ENCODE results near the gene AGPAT3.

The AGPAT3 gene

DNA sequence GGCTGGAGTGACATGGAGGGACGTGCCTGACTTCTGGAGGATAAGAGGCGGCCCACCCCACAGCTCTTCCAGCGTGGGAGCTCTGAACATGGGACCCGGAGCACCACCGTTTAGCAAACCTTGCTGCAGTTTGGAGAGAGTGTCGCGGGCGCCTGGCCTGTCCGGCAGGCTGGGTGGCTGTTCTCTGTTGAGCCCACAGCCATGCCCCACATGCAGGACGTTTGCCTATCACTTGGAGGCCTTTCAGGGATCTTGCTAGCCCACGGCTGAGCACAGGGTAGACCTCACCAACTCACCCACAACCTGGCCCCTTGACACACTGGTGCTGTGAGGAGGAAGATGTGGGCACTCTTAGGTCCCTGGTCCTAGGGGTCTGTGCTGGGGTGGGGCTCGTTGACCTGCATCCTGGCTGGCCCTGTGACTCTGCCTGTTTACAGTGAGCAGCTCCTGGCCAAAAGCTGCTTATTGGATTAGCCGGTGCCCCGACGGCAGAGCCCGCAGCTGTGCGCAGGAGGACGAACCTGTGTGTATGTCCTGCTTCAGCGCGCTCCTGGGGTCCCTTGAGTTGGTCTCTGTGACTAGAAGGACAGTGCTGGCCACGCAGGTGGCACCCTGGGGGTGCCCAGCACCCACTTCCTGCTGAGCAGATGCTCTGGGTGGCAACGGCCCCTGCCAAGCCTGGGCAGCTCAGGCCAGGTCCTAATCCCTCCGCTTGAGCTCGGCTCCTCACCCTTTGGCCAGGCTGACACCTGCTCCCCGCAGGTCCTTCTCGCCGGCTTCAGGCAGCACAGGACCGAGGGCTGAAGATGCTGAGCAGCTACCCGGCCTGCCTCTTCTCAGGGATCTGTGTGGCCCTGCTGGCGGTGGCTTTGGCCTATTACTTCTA is 74.7 kb downstream of the AGPAT3 start:
- no peak for DNase-seq

DNA sequence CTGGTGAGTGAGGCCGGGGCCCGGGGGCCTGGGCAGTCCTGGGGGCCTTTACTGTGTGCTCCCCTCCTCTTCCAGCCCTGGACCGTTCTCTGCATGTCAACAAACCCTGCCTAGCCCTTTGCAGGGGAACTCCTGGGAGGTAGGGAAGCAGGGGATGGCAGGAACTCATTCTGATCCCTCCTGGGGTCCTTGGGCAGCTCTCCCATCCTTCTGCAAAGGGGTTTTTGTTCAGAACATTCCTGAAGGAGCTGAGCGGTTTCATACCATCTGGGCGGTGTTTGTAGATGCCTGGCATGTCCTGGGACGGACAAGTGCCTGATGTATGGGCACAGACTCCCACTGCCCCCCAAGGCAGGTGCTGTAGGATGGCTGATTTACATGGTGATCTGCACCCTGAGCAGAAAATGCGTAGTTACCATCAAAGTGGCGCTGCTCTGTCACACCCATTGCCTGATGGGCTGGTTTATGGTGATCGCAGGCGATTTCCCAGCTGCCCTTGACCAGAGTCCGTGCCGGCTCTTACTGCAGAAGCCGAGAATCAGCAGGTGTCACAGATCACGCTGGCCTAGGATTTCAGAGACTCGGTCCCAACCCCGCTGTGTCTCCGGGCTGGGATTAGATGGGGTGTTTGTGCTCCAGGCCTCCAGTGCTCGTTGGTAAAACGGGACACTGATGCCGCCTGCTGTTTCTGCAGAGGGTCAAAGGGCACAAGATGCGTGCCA is 75.5 kb downstream of the AGPAT3 start:
- no peak for DNase-seq

DNA sequence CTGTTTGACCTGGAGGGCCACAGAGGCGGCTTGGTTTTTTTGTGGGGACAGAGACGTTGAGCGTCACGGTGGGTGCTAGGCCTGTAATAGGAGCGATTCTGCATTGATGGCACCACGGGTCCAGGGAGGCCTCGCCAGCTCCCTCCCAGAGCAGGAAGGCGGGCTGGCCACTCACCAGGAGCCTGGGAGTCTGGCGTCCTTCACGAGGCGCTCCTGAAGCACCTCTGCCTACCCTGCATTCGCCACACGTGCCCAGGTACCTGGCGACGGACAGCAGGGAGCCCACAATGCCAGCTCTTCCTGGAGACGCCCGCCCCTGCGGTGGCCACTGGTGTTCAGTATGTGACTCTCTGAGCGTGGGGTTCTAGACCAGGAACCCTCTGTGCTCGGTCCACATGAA is 77.2 kb downstream of the AGPAT3 start:
- no peak for DNase-seq

DNA sequence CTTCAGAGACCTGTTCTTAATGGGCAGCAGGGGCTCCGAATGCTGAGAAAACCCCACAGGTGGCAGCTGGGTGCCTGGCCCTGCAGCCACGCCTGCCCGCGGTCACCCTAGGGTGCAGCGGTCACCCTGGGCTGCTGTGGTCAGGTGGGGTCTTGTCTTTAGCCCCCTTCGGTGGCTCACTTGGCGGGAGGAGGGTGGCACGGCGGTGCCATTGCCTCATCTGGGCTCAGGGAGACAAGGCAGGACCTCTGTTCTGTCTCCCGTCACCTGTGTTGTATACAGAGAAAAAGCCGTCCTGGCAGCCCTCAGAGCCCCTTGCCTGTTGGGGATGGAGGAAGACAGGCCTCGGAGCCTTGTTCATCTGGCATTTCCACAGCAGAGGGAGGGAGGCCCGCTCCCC is 77.6 kb downstream of the AGPAT3 start:
- DNase-seq, result no peak

DNA sequence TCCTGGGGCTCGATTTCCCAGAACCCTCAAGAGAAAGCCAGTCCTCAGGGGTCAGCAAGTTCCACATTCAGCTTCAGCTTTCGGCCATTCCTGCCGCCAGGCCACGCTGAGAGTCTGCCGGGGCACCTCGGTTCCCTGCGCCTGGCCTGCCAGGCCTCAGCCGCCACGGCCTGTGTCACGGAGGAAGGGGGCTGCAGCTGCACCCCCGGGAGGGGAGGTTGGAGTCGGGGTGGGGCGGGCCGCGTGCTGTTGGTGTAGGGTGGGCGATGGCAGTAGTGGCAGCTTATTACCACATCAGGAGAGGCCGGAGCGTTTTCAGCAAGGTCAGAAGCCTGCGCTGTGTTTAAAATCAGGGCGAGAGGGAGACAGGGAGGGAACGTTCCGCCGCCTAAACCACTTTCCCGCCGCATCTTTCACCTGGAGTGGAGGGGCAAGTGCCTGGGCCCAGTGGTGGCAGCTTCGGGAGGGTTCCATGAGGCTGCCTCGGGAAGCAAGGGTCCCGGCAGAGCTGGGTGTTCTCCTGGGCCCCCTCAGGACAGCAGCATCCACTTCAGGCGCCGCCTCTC is 78.6 kb downstream of the AGPAT3 start:
- DNase-seq, result no peak

DNA sequence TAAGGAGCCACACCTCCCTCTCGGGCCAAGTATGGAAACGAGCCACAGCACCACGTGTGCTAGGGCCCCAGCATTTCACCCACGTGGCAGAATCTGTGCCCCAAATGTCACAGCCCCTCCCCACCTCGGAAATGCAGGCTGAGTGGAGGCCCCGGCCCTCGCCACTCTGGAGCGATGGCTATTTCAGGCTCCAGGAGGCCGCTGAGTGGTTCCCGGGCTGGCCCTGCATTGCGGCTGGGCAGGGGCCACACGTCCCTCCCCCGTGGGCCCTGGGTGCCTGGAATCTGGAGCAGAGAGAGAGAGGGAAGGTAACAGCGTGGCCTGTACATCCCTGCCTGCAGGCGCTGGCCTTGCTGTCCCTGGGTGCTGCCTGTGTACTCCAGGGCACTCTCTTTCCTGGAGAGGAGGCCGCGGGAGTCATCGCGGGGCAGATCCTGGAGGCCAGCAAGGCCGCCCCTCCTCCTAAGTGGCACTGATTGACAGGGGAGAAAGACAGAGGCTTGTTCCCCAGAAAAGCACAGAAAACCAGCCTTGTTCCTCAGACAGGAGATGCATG is 79.1 kb downstream of the AGPAT3 start:
- DNase-seq, result no peak

DNA sequence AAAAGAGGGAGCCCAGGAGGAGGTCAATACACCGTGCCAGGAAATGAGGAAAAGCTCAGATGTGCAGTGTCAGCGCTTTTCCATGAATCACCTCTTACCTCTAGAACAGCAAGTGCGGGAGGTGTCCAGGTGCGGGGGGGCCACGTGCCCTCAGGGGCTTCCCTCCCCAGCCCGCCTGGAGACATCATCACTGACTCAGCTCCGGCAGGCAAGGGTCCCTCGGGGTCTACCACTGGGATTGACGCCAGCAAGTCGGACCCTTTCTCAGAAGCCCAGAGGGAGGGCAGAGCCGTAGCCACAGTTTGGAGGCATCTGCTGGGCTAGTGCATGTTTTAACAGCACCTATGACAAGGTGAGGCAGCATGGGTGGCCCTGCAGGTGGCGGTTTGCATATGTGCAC is 79.7 kb downstream of the AGPAT3 start:
- no peak for DNase-seq

DNA sequence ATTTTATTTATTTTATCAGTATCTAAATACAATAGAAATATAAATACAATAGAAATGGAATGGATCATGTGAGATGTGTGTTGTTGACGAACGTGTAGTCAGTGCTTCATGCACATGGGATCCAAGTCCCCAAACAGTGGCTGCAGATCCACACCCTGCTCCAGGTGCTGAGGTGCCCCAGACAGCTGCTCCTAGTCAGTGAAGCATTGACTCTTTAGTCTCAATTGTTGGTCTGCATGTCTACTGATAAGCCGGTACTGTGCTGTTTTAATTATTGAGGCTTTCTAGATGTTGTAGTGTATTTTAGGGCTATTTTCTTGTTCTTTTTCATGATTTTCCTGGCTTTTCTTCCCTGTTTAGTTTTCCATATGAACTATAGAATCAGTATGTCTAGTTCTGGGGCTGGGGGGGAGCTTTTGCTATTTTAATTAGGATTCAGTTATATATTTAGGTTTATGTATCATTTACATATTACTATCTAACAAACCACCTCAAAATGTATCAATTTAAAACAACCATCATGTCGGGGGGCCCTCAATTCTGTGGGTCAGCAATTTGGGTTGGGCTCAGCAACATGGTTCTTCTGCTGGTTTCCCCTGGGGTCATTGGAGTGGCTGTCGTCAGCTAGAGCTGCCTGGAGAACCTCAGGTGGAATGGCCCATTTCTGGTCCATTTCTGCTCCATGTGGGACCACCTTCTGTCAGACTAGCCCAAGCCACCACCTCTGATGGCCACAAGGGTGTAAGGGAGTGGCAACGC is 83.9 kb downstream of the AGPAT3 start:
- DNase-seq, result no peak

DNA sequence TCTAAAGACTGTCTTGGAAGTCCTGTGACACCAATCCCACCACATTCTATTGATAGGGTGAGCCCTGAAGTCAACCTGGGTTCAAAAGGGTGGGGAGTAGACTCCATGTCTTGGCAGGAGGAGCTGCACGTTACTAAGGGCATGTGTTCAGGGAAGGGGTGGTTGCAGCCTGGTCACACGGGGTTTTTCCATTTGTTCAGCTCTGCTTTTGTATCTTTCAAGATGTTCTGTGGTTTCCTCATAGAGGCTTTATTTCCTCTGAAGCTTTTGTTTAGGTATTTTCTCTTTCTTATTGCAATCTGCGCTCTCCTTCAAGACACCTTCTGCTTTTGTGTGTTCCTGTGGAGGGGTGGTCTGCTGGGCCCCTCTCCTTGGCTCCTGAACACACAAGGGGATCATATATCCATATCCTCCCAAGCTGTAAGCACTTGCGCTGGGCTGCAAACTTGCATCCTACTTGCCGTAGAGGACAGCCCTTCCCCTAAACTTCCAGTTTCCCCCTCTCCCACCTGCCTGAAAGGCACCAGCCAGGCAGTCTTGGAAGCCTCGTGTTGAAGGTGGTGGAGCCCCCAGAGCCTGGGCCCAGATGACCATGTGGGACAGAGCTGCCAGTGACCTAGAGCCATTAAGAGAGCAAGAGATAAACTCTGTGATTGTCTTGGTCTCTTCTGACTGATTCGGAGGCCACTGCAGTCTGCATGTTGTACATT is 84.6 kb downstream of the AGPAT3 start:
- no peak for DNase-seq

DNA sequence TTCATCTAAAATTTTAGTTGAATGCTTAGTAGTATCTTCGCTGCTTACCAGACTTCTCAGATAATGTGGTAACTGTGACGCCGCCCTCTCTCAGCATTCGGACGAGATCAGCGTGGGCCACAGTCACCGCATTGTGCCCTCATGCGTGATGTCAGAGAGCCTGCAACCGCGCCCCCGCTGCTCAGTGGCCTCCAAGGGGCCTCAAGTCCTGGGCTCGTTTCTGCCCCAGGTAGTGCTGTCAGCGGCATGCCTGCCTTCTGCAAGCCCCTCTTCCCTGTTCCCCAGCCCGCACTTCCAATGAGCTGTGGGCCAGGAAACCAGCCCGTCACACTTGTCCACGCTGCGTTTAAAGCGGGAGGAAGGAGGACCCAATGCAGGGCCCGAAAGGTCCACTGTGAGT is 85.5 kb downstream of the AGPAT3 start:
- no peak for DNase-seq

DNA sequence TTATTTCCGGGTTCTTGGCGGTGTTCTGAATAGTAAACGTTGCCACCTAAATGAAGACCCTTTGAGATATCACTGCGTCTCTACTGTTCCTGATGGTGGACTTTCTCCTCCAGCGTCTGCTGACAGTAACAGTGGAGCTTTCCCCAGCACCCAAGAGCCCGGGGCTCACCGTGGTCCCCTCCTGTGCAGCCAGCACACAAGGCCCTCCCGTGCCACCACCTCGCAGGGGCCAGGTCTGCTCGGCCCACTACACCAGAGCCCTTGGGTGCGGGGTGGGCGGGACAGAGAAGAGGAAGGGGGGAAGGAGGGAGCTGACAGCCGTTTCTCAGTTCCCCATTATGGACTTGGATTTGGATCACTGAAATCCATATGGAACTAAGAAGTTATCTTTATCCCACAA is 85.9 kb downstream of the AGPAT3 start:
- no peak for DNase-seq

DNA sequence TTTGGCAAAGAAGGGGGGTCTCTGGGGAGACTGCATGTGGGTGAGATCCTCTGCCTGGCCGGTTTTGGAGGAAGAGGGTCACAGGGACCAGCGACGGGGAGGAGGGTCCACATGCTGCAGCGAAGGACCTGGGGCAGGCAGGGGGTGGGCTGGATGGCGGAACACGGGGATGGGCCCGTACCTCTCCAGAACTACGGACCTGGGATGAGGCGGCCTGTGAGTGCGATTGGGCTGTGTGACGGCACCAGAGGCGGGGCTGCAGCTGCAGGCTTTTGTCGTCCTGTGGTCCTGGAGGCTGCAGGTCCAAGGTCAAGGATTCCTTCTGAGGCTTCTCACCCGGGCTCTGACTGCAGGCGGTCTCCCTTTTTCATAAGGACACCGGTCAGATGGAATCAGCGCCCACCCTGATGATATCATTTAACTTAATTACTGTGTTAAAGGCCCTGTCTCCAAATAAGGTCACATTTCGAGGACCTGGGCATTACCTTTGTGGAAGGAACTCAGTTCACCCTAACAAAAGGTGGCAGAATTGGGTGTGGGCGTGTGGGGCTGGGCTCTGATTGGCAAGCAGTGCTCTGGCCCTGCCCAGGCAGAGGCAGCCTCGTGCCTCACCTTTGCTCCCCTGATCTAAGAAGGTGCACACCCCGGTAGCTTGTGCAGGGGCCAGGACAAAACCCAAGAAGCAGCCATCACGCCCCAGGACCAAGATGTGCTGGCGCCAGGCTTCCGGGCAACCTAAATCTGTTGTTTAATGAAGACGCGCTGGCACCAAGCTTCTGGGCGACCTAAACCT is 87.1 kb downstream of the AGPAT3 start:
- DNase-seq, result no peak

DNA sequence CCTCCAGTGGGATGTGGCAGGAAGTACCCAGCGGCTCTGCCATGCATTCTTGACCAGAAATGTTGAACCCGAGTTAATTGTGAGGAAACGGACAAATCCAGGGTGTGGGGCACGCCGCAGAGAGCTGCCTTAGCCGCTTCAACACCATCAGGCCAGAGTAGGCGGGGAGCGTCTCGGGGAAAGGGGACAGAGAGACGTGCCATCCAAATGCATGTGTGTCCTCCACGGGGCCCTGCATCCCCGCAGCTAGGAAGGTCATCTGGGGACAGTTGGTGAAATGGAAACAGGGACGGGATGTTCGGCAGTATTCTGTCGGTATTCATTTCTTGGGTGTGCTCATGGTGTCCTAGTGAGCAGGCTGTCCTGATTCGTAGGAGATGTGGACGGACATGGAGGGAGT is 88.0 kb downstream of the AGPAT3 start:
- no peak for DNase-seq

DNA sequence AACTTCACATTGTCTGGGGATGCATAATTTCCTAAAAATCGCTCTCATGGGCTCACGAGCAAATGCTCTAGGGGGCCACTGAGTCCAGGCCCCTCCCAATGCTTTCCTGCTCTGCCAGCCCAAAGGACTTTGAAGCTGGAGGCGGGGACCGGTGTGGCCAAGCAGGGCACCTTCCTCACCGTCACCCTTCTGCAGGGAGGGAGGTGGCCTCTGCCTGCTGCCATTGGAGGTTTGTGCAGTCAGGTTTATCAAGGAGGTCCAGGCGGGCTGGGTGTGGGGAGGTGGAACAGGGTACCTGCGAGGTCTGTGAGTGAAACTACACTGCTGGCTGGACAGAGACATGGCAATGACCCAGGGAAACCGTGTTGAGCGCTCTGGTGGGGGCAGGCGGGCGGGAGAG is 89.0 kb downstream of the AGPAT3 start:
- no peak for DNase-seq

DNA sequence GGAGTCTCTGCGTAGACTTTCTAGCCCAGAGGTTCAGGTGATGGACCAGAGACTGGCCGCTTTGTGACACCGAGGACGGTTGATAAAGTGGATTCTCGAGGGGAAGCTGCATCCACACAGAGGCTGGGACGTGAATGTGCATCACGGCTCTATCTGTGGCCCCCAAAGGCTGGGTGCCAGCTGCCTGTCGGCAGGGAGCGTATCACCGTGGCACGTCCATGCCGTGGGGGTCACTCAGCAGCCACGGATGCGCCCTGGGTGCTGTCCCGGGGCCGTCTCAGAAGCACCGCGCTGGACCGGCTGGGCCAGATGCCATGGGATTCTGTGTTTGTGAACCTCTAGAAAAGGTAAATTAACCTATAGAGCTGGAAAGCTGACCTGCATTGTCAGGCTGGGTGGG is 89.9 kb downstream of the AGPAT3 start:
- no peak for DNase-seq

DNA sequence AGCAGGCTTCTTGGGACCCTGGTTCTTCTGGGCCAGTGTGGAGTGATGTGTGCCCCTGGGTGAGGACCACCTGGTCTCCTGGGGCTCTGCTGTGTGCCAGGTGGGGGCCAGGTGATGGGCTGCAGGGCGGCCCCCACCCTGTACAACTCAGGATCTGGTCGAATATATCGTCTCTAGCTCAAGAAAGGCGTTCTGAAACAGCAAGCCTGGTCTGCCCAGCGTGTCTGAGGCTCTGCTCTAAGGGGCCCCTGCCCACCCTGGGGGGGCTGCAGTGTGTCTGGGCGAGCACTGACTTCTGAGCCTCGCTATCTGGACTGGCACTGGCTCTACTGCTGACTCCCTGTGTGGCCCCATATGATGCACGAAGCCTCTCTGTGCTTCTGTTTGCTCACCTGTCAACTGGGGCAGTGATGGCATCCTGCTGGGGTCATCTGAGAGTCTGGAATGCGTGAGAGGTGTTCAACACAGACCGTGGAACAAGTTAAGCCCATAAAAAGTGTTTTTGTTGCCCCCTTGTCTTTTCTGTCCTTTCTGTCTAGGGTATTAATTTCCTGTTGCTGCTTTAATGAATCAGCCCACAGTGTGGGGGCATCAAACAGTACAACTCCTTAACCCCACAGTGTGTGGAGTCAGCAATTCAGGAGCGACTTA is 91.1 kb downstream of the AGPAT3 start:
- DNase-seq, result no peak

DNA sequence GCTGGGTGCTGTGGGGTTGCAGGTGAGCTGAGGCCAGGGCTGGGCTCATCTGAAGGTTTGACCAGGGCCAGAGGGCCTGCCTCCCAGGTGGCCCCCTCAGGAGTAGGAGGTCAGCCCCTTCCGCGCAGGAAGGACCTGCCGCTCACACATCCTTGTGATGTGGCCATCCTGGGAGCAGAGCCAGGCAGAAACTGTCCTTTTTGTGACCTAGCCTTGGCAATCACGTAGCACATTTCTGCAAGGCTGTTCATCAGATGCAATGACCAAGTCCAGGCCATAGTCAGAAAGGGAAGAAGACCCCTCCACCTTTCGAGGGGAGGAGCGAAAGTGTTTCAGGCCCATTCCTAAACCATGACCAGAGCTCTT is 91.6 kb downstream of the AGPAT3 start:
- DNase-seq, result no peak

DNA sequence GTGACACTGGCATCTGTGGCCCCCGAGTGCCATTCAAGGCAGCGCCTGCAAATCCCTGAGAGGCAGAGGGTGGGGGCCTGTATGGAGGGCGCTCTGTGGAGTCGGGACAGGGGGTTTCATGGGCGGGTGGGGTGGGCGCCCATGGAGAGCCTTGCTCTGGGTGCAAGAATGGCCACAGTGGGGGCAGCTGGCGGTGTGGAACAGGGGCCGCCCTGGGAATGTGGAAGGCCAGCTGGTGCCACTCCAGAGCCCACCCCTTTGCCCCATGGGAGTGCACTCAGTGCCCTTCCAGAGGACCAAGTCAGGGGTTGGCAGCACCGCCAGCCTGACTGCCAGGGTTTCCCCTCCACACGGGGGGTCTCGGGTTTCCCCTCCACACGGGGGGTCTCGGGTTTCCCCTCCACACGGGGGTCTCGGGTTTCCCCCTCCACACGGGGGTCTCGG is 92.1 kb downstream of the AGPAT3 start:
- DNase-seq, result no peak

DNA sequence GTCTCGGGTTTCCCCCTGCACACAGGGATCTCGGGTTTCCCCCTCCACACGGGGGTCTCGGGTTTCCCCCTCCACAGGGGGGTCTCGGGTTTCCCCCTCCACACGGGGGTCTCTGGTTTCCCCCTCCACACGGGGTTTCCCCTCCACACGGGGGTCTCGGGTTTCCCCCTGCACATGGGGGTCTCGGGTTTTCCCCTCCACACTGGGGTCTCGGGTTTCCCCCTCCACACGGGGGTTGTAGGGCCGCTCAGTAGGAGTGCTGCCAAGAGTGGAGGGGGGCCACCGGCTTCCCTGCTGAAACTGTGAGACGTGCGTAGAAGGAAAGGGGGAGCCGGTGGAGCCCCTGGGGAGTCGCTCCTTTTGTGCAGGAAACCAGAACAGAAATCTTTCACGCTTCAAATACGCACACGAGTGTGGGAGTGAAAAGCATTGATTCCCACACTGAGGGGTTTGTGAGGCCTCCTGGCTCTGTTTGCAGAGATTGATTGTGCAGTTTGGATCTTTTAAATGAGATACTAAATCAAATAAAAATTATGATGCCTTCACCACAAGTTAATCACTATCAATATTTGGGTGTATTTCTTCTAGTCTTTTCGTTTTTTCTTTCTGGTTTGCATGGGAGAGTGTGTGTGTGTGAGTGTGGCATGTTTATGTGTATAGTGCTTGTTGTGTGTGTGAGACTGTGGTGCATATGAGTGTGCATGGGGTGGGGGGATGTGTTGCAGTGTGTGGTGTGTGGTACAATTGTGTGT is 92.8 kb downstream of the AGPAT3 start:
- no peak for DNase-seq
